ENCODE data around the gene HEXA.
"Not testable (repeated sequence)": the region's sequence is repeated elsewhere in the genome, so short reads cannot be mapped to it uniquely, and the experiment has no call there.

Gene HEXA

DNA sequence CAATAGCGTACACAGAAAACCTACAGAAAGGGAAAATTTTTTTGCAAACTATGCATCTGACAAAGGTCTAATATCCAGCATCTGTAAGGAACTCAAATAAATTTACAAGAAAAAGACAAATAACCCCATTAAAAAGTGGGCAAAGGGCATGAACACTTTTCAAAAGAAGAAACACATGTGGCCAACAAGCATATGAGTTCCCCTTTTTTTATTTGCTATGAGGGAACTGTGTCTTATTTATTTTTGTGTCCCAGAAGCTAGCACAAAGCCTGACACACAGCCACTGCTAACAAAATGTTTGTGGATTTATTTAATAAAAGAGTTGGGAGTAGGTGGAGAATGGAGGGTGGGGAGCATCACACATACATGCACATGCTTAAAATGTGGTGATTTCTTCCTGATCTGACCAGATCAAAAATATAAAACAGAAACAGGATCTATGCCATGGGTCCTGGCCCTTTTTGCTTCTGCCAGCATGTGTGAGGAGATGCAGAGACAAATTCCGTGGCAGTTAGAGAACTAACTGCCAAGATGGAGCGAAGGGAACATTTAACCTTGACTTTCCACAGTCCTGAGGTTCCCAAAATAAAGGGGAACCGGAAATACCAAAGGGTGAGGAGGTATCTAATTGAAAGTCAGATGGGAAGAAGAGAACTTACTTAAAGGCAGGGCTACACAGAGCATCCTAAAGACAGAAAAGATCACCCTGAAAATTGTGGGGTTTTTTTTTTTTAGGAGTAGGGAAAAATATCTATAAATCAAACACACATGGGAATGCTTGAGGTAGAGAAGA, 22.2 kb upstream of the HEXA start, which contains the start of gene TMEM202:
TSS of gene TMEM202 (plus strand) at position 510 of the 793 bp plus-strand sequence. CDS start at position 532, 22 bp downstream.
- Histone ChIP-seq H3K36me3 (ENCODE audit: control insufficient read depth in 2 of 2, insufficient read depth in 1 of 2, low read length in 2 of 2) (no peaks in the 10 kb centered on the region), H3K9me3 (ENCODE audit: control insufficient read depth, insufficient read depth, low read depth, low read length) (no peaks in the 10 kb centered on the region), H3K4me1 (ENCODE audit: control insufficient read depth, insufficient read depth, low read length) (peaks cover 2% of the 10 kb centered on the region; the same call in 1 of the 2 replicates), H3K27ac (ENCODE audit: extremely low read depth, low read depth, low read length) (no peak within 1 kb of the TSS), H3K4me3 (ENCODE audit: low read depth, low read length) (no peak within 1 kb of the TSS)
- ChIA-PET POLR2A (interaction anchor here (0.6 kb wide), 1 partner anchor 39 kb away, joined by 6 read pairs; no protein-coding TSS in a partner anchor), CTCF (no interaction called here)
- TF ChIP-seq, protein P1, sequence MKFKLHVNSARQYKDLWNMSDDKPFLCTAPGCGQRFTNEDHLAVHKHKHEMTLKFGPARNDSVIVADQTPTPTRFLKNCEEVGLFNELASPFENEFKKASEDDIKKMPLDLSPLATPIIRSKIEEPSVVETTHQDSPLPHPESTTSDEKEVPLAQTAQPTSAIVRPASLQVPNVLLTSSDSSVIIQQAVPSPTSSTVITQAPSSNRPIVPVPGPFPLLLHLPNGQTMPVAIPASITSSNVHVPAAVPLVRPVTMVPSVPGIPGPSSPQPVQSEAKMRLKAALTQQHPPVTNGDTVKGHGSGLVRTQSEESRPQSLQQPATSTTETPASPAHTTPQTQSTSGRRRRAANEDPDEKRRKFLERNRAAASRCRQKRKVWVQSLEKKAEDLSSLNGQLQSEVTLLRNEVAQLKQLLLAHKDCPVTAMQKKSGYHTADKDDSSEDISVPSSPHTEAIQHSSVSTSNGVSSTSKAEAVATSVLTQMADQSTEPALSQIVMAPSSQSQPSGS (tag by site-specific recombination; IDR thresholded peaks at IDR 0.05; ENCODE audit: low read depth) = no peak
- no peak for TF ChIP-seq REPIN1 (tag by site-specific recombination; IDR thresholded peaks at IDR 0.05; ENCODE audit: low read depth)
- no peak for TF ChIP-seq TCF7L2 (IDR thresholded peaks at IDR 0.05; ENCODE audit: borderline replicate concordance, low read depth, low read length)
- TF ChIP-seq GLIS2 (tag by site-specific recombination; IDR thresholded peaks at IDR 0.05) = no peak
- TF ChIP-seq ZNF664 (tag by site-specific recombination; IDR thresholded peaks at IDR 0.05) = no peak
- TF ChIP-seq, protein P2, sequence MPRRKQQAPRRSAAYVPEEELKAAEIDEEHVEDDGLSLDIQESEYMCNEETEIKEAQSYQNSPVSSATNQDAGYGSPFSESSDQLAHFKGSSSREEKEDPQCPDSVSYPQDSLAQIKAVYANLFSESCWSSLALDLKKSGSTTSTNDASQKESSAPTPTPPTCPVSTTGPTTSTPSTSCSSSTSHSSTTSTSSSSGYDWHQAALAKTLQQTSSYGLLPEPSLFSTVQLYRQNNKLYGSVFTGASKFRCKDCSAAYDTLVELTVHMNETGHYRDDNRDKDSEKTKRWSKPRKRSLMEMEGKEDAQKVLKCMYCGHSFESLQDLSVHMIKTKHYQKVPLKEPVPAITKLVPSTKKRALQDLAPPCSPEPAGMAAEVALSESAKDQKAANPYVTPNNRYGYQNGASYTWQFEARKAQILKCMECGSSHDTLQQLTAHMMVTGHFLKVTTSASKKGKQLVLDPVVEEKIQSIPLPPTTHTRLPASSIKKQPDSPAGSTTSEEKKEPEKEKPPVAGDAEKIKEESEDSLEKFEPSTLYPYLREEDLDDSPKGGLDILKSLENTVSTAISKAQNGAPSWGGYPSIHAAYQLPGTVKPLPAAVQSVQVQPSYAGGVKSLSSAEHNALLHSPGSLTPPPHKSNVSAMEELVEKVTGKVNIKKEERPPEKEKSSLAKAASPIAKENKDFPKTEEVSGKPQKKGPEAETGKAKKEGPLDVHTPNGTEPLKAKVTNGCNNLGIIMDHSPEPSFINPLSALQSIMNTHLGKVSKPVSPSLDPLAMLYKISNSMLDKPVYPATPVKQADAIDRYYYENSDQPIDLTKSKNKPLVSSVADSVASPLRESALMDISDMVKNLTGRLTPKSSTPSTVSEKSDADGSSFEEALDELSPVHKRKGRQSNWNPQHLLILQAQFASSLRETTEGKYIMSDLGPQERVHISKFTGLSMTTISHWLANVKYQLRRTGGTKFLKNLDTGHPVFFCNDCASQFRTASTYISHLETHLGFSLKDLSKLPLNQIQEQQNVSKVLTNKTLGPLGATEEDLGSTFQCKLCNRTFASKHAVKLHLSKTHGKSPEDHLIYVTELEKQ (tag by site-specific recombination; IDR thresholded peaks at IDR 0.05; ENCODE audit: borderline replicate concordance) = no peak
- no peak for TF ChIP-seq HOXC10 (CRISPR knock-in tag; IDR thresholded peaks at IDR 0.05)
- TF ChIP-seq KLF9 (tag by site-specific recombination; IDR thresholded peaks at IDR 0.05; ENCODE audit: low read depth) = no peak
- TF ChIP-seq KLF8 (tag by site-specific recombination; IDR thresholded peaks at IDR 0.05) = no peak
- no peak for TF ChIP-seq ZNF624 (tag by site-specific recombination; IDR thresholded peaks at IDR 0.05)
- TF ChIP-seq ZBTB48 (tag by site-specific recombination; IDR thresholded peaks at IDR 0.05) = no peak
- TF ChIP-seq ZNF571 (tag by site-specific recombination; IDR thresholded peaks at IDR 0.05) = no peak
- TF ChIP-seq AEBP2 (tag by site-specific recombination; IDR thresholded peaks at IDR 0.05; ENCODE audit: borderline replicate concordance) = no peak
- TF ChIP-seq ZNF558 (tag by site-specific recombination; IDR thresholded peaks at IDR 0.05) = no peak
- no peak for TF ChIP-seq ZNF341 (tag by site-specific recombination; IDR thresholded peaks at IDR 0.05; ENCODE audit: low read depth)
- TF ChIP-seq ZNF747 (tag by site-specific recombination; IDR thresholded peaks at IDR 0.05) = no peak

GRCh38 chr15:72396331-72396730, 20.5 kb upstream of the HEXA start:
- H3K36me3 ChIP-seq (ENCODE audit: control insufficient read depth in 2 of 2, insufficient read depth in 1 of 2, low read length in 2 of 2); H3K27ac ChIP-seq (ENCODE audit: extremely low read depth, low read depth, low read length); POLR2A ChIA-PET; H3K4me1 ChIP-seq (ENCODE audit: control insufficient read depth, insufficient read depth, low read length); CTCF ChIA-PET; H3K9me3 ChIP-seq (ENCODE audit: control insufficient read depth, insufficient read depth, low read depth, low read length); H3K4me3 ChIP-seq (ENCODE audit: low read depth, low read length): not testable (repeated sequence)

Measured in HEK293 (cell line).